Esophagus muscularis mucosa (tissue), 4 donors: ENCODE data around the gene CTDNEP1. TPM values are rescaled to one million over a fixed set of nuclear protein-coding genes. Genes with fewer than 3 reads are reported as not detected.

Experiments used
- DNase-seq: peaks from one replicate; pipeline ENCODE4 v3.0.0-alpha.2; 2017; ENCODE audit errors: extremely low spot score
- H3K27ac ChIP-seq, 4 donors: fragments of 200-600 bp; sonication (generic); replicated peaks in 1 of 4; 1 replicate in 3 of 4; 2 replicates in 1 of 4; pipeline ENCODE4 v1.5.1; 2016 to 2019; ENCODE audit warnings: mild to moderate bottlenecking in 1 of 4
- H3K27me3 ChIP-seq, 4 donors: fragments of 200-600 bp; sonication (generic); one replicate each; pipeline versions ENCODE4 v1.5.1 to v1.6.0; 2016 to 2019
- H3K36me3 ChIP-seq, 4 donors: fragments of 200-600 bp; sonication (generic); one replicate each; pipeline ENCODE4 v1.5.1; 2016 to 2019
- H3K4me1 ChIP-seq, 4 donors: fragments of 200-600 bp; sonication (generic); one replicate each; pipeline ENCODE4 v1.5.1; 2016 to 2019
- H3K4me3 ChIP-seq, 4 donors: fragments of 200-600 bp; sonication (generic); 1 replicate in 2 of 4; 2 replicates in 2 of 4; pipeline ENCODE4 v1.5.1; 2016 to 2019; ENCODE audit warnings: mild to moderate bottlenecking in 4 of 4, moderate library complexity in 1 of 4
- H3K9me3 ChIP-seq, 4 donors: fragments of 200-600 bp; sonication (generic); 1 replicate in 3 of 4; 2 replicates in 1 of 4; pipeline ENCODE4 v1.5.1; 2016 to 2019
- CTCF ChIP-seq, 3 experiments: fragments of 200-600 bp in 2 of 3; fragments of 450-650 bp in 1 of 3; sonication (generic) in 2 of 3; IDR thresholded peaks; one replicate each; pipeline ENCODE4 v1.5.1; 2017 to 2019; ENCODE audit warnings: antibody characterized with exemption in 3 of 3, mild to moderate bottlenecking in 2 of 3, moderate library complexity in 1 of 3
- EP300 ChIP-seq: sonication (generic); formaldehyde crosslinking; IDR thresholded peaks from one replicate; pipeline ENCODE4 v1.6.1; 2017; ENCODE audit warnings: antibody characterized with exemption
- POLR2A ChIP-seq: fragments of 450-650 bp; IDR thresholded peaks from one replicate; pipeline ENCODE4 v1.6.1; 2017; ENCODE audit warnings: antibody characterized with exemption, moderate library complexity, mild to moderate bottlenecking, low read depth
- POLR2AphosphoS5 ChIP-seq, 2 donors: sonication (generic); formaldehyde crosslinking; IDR thresholded peaks; one replicate each; pipeline ENCODE4 v1.6.1; 2017; ENCODE audit warnings: antibody characterized with exemption in 2 of 2
- WGBS: methylation state at CpG from one replicate; pipeline ENCODE4 v1.1.5; 2018; 5-methylcytosine and 5-hydroxymethylcytosine counted together
- intact Hi-C: fragments of 100-400 bp; cut with DNase I; formaldehyde crosslinking; loops from one replicate; pipeline ENCODE4 v1.15.1; 2023
- total RNA-seq, 4 donors: library from RNA; depleted of rRNA; stranded (reverse); fragments of >200 nt; gene quantifications; one replicate each; pipeline versions ENCODE4 v1.1.0 to v1.2.1, GENCODE V29; 2016

Gene CTDNEP1
- total RNA-seq, 4 donors from 2014 or later = 41.5 to 66.5 (median 46.6) TPM

GRCh38 chr17:7279448-7279847 is 27.9 kb upstream of the CTDNEP1 start:
- peaks cover 0 to 7% (median 0%) of the 10 kb centered on the region in 4 donors for H3K27me3 ChIP-seq
- no peaks in the 10 kb centered on the region for H3K9me3 ChIP-seq
- no peak for DNase-seq
- H3K36me3 ChIP-seq = peaks cover 7 to 10% (median 8%) of the 10 kb centered on the region in 4 donors
- intact Hi-C loops = no loop called here
- H3K4me3 ChIP-seq = no peak overlapping the region
- 84% methylated on average over 8 of the region's 8 CpGs for WGBS
- TF ChIP-seq CTCF (IDR thresholded peaks at IDR 0.05) (no peak), POLR2A (no peak), POLR2AphosphoS5 (IDR thresholded peaks at IDR 0.05) (no peak), EP300 (no peak)
- no peak overlapping the region for H3K27ac ChIP-seq
- peaks cover 35 to 44% (median 39%) of the 10 kb centered on the region in 4 donors for H3K4me1 ChIP-seq

- H3K27ac ChIP-seq = no peak overlapping the region
- intact Hi-C loops = no loop called here
These were observed 15.2 kb upstream of the CTDNEP1 start for GRCh38 chr17:7266784-7267183.

GRCh38 chr17:7263801-7264078 is 12.2 kb upstream of the CTDNEP1 start:
- intact Hi-C loops = no loop called here

More at GRCh38 chr17:7266784-7267183, 15.2 kb upstream of the CTDNEP1 start:
- H3K4me3 ChIP-seq = no peak overlapping the region
- WGBS = 80% methylated on average over 1 of the region's 1 CpG
- H3K4me1 ChIP-seq = peaks cover 14 to 22% (median 16%) of the 10 kb centered on the region in 4 donors
- peaks cover 11 to 61% (median 28%) of the 10 kb centered on the region in 4 donors for H3K27me3 ChIP-seq
- no peaks in the 10 kb centered on the region for H3K36me3 ChIP-seq
- no peak for TF ChIP-seq CTCF (IDR thresholded peaks at IDR 0.05)
- no peak for TF ChIP-seq EP300
- no peak for TF ChIP-seq POLR2AphosphoS5 (IDR thresholded peaks at IDR 0.05)
- no peak for TF ChIP-seq POLR2A
- no peaks in the 10 kb centered on the region for H3K9me3 ChIP-seq
- no peak for DNase-seq

GRCh38 chr17:7262935-7263800 is 11.6 kb upstream of the CTDNEP1 start:
- TF ChIP-seq CTCF (IDR thresholded peaks at IDR 0.05) (no peak), POLR2AphosphoS5 (IDR thresholded peaks at IDR 0.05) (no peak), POLR2A (no peak), EP300 (no peak)
- intact Hi-C loops = no loop called here
- H3K4me3 ChIP-seq = peak overlapping the region; percentile 29 to 64 (median 36)
- H3K36me3 ChIP-seq = peaks cover 14 to 17% (median 15%) of the 10 kb centered on the region in 4 donors
- DNase-seq = no peak
- H3K27me3 ChIP-seq = peaks cover 17 to 67% (median 38%) of the 10 kb centered on the region in 4 donors
- WGBS = 13% methylated on average over 26 of the region's 26 CpGs
- peaks cover 25 to 40% (median 30%) of the 10 kb centered on the region in 4 donors for H3K4me1 ChIP-seq
- H3K27ac ChIP-seq = peak overlapping the region in 1 of 4 donors; percentile 24
- H3K9me3 ChIP-seq = no peaks in the 10 kb centered on the region

More at GRCh38 chr17:7263801-7264078, 12.2 kb upstream of the CTDNEP1 start:
- H3K36me3 ChIP-seq = peaks cover 8 to 11% (median 9%) of the 10 kb centered on the region in 4 donors
- 31% methylated on average over 4 of the region's 4 CpGs for WGBS
- DNase-seq = no peak
- no peak overlapping the region for H3K27ac ChIP-seq
- H3K27me3 ChIP-seq = peaks cover 17 to 67% (median 38%) of the 10 kb centered on the region in 4 donors
- H3K4me1 ChIP-seq = peaks cover 25 to 40% (median 30%) of the 10 kb centered on the region in 4 donors
- TF ChIP-seq EP300 = no peak
- no peak for TF ChIP-seq POLR2AphosphoS5 (IDR thresholded peaks at IDR 0.05)
- TF ChIP-seq CTCF (IDR thresholded peaks at IDR 0.05) = no peak
- no peak for TF ChIP-seq POLR2A
- peak overlapping the region in 2 of 4 donors; percentile 29 to 64 for H3K4me3 ChIP-seq
- no peaks in the 10 kb centered on the region for H3K9me3 ChIP-seq
